Effector memory CD8-positive, alpha-beta T cell (primary cell): ENCODE data around the gene TMEM94.

ENCODE experiments used
- ATAC-seq: fragments of 150-1000 bp; cut with Tn5 transposase; replicated peaks from 2 replicates; pipeline ENCODE4 v1.10.0; 2021; ENCODE audit warnings: mild to moderate bottlenecking, moderate library complexity
- DNase-seq, 3 experiments: peaks; one replicate each; pipeline ENCODE4 v3.0.0; 2021
- H3K27ac Mint-ChIP-seq, 2 donors: one replicate each; pipeline ENCODE4 v1.8.0; 2022; ENCODE audit warnings: mild to moderate bottlenecking in 2 of 2, mixed read lengths in 2 of 2, moderate library complexity in 2 of 2
- H3K27me3 Mint-ChIP-seq, 2 donors: one replicate each; pipeline ENCODE4 v1.8.0; 2022; ENCODE audit warnings: mixed read lengths in 2 of 2
- H3K36me3 Mint-ChIP-seq: one replicate; pipeline ENCODE4 v1.8.0; 2022; ENCODE audit warnings: mild to moderate bottlenecking, moderate library complexity, mixed read lengths; ENCODE audit not compliant: insufficient read depth
- H3K4me1 Mint-ChIP-seq, 2 donors: one replicate each; pipeline ENCODE4 v1.8.0; 2022; ENCODE audit warnings: low read depth in 2 of 2, mixed read lengths in 2 of 2
- H3K4me3 Mint-ChIP-seq, 2 donors: one replicate each; pipeline ENCODE4 v1.8.0; 2022; ENCODE audit warnings: mild to moderate bottlenecking in 2 of 2, mixed read lengths in 2 of 2, moderate library complexity in 2 of 2
- H3K9me3 Mint-ChIP-seq, 2 donors: one replicate each; pipeline ENCODE4 v1.8.0; 2022; ENCODE audit warnings: mixed read lengths in 2 of 2

The TMEM94 gene

GRCh38 chr17:75507733-75508719 is 51.6 kb downstream of the TMEM94 start:
- H3K27ac Mint-ChIP-seq, result no peak overlapping the region
- DNase-seq (no peak), ATAC-seq (no peak)
- H3K9me3 Mint-ChIP-seq, result no peaks in the 10 kb centered on the region
- peaks cover 3% of the 10 kb centered on the region for H3K36me3 Mint-ChIP-seq
- H3K4me3 Mint-ChIP-seq, result no peak overlapping the region
- H3K27me3 Mint-ChIP-seq, result no peaks in the 10 kb centered on the region
- peaks cover 3 to 5% of the 10 kb centered on the region in 2 donors for H3K4me1 Mint-ChIP-seq

DNA sequence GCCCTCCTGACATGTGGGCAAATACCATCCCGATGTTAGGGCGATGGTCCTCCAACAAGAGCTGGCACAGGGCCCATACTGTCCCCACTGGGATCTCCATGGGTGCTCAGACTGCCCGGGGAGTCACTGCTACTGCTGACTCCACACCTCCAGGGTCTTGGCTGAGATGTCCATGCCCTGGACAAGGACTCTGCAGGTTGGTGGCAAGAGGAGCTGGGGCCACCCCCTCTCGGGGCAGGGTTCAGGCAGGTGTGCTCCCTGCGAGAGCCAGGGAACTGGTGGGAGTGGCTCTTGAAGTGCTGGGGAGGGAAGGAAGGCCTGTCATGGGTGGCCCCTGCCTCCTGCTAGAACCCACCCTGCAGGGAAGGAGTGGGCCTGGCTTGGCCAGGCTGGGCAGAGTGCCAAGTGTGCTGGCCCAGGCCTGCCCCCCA is 52.5 kb downstream of the TMEM94 start:
- H3K27ac Mint-ChIP-seq, result no peak overlapping the region
- H3K4me3 Mint-ChIP-seq, result no peak overlapping the region
- peaks cover 3% of the 10 kb centered on the region for H3K36me3 Mint-ChIP-seq
- H3K9me3 Mint-ChIP-seq, result no peaks in the 10 kb centered on the region
- peaks cover 3 to 5% of the 10 kb centered on the region in 2 donors for H3K4me1 Mint-ChIP-seq
- no peak for DNase-seq
- ATAC-seq, result no peak
- H3K27me3 Mint-ChIP-seq, result no peaks in the 10 kb centered on the region

DNA sequence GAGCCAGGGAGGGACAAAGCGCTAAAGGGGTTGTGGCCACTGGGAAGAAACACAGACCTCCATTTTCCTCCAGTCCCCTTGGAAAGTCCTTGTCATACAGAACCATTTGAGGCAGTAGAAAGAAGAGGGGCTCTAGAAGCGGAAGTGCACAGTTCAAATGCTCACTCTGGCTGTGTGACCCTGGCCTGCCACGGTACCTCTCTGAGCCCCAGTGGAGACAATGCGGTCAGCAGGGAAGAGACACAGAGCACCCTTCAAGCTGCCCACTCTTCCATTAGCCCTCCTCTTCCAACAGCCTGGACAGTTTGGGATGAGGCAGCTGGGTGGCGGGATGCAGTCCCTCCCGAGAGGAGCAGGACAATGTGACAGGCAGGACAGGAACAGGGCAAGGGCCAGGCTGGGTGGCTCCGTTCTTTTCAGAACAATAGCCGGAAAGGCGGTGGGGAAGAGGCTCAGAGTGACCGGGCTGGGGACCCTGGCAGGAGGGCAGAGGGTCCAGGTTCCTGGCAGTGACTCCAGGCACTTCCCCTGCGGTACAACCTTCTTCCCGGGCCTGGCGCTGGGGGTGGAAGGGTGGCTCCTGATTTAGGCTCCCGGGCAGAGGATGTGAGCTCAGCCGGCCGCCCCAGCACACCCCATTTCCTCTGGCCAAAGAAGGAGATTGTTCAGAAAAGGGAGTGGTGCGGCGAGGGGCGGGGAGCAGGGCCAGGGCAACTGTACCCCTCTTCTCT is 53.3 kb downstream of the TMEM94 start:
- ATAC-seq (no peak), DNase-seq (no peak)
- no peaks in the 10 kb centered on the region for H3K27me3 Mint-ChIP-seq
- no peaks in the 10 kb centered on the region for H3K9me3 Mint-ChIP-seq
- no peak overlapping the region for H3K4me3 Mint-ChIP-seq
- H3K36me3 Mint-ChIP-seq, result peaks cover 3% of the 10 kb centered on the region
- H3K4me1 Mint-ChIP-seq, result peaks cover 0 to 2% of the 10 kb centered on the region in 2 donors
- H3K27ac Mint-ChIP-seq, result no peak overlapping the region

DNA sequence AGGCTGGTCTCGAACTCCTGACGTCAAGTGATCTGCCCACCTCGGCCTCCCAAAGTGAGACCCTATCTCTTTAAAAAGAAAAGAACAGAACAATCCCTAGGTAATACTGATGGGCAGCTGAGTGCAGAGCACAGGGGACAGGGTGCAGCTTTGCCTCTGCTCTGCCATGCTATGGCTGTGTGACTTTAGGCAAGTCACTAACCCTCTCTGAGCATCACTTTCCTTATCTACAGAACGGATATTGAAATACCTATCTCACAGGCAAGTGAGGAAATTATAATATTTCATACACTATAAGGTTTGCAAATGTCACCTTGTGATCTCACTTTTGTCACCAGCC is 54.8 kb downstream of the TMEM94 start:
- no peak for ATAC-seq
- no peak overlapping the region for H3K4me3 Mint-ChIP-seq
- no peaks in the 10 kb centered on the region for H3K9me3 Mint-ChIP-seq
- peaks cover 0 to 2% of the 10 kb centered on the region in 2 donors for H3K4me1 Mint-ChIP-seq
- H3K27ac Mint-ChIP-seq, result peak overlapping the region in 1 of 2 donors; percentile 38
- DNase-seq, result no peak
- no peaks in the 10 kb centered on the region for H3K27me3 Mint-ChIP-seq
- peaks cover 8% of the 10 kb centered on the region for H3K36me3 Mint-ChIP-seq

DNA sequence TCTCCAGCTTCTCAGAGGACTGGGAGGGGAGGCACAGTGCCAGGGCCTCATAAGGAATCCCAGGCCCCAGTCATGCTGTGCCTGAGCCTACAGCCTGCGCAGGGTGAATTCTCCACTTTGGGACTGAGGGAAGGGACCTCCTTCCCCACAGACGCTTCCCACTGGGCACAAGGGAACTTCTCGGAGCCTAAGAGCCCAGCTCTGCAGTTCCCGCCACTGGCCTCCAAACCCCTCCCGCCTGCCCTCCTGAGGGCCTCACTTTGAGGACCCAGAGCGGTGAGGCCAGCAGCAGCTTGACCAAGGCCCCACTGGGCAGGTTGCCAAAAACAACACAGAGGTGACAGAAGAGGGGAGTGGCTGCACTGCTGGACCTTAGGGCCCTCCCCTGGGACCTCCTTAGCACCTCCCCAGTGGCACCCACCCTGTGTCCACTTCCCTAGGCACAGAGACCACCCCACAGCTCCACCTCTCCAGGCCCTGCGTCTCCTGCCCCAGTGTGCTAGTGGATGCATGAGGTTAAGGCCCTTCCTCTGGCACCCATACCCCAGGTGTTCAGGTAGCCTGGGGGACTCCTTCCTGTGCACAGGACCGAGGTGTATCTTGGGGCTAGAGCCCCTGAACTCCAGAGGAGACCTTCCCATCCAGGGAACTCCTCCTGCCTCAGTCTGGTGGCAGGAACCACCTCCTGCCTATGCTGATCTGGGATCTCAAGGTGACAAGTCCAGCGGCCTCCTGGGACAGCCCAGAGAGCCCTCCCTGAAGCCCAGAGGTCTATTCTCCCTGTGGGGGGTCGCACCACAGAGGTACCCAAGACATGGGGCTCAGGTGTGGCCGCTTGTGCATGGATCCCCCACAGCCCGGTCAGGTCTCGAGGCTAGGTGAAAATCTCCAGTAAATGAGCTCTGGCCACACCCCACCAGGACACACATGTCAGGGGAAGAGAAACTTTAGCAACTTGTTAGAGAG is 55.5 kb downstream of the TMEM94 start:
- no peak for ATAC-seq

GRCh38 chr17:75512926-75513640 is 56.6 kb downstream of the TMEM94 start:
- no peaks in the 10 kb centered on the region for H3K27me3 Mint-ChIP-seq
- no peak for DNase-seq
- no peak for ATAC-seq
- H3K4me1 Mint-ChIP-seq, result peaks cover 7 to 14% of the 10 kb centered on the region in 2 donors
- H3K27ac Mint-ChIP-seq, result no peak overlapping the region
- peaks cover 21% of the 10 kb centered on the region for H3K36me3 Mint-ChIP-seq
- no peaks in the 10 kb centered on the region for H3K9me3 Mint-ChIP-seq
- peak overlapping the region in 1 of 2 donors; percentile 8 for H3K4me3 Mint-ChIP-seq

More for the DNA sequence above, 55.5 kb downstream of the TMEM94 start:
- Mint-ChIP-seq H3K36me3 (peaks cover 10% of the 10 kb centered on the region), H3K9me3 (no peaks in the 10 kb centered on the region), H3K4me3 (no peak overlapping the region), H3K27ac (peak overlapping the region in 1 of 2 donors; percentile 20), H3K27me3 (no peaks in the 10 kb centered on the region), H3K4me1 (peaks cover 0 to 2% of the 10 kb centered on the region in 2 donors)
- no peak for DNase-seq

DNA sequence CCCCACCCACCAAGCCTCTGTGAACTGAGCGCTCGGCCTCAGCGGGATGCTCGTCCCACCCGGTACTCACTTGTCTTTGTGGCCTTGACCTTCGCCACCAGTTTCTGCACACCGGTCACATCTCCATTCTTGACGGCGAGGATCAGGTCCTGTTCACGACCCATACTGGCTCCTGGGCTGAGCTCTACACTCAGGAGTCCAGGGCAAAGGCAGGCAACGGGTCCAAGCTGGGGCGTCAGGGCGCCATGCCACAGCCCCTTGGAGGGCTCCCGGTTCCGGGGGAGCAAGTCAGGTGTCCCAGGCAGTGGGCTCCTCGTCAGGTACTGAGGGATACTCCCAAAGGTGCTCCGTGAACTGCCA is 57.2 kb downstream of the TMEM94 start:
- H3K36me3 Mint-ChIP-seq, result peaks cover 27% of the 10 kb centered on the region

GRCh38 chr17:75514299-75514918 is 58.0 kb downstream of the TMEM94 start:
- Mint-ChIP-seq H3K4me3 (peak overlapping the region; percentile 35 to 50), H3K9me3 (no peaks in the 10 kb centered on the region), H3K27ac (no peak overlapping the region), H3K27me3 (no peaks in the 10 kb centered on the region), H3K36me3 (peaks cover 33% of the 10 kb centered on the region), H3K4me1 (peaks cover 18 to 20% of the 10 kb centered on the region in 2 donors)
- ATAC-seq (no peak), DNase-seq (no peak)

More for the DNA sequence above, 57.2 kb downstream of the TMEM94 start:
- DNase-seq, result no peak
- H3K9me3 Mint-ChIP-seq, result no peaks in the 10 kb centered on the region
- H3K4me1 Mint-ChIP-seq, result peaks cover 12 to 19% of the 10 kb centered on the region in 2 donors
- no peak for ATAC-seq
- H3K4me3 Mint-ChIP-seq, result peak overlapping the region in 1 of 2 donors; percentile 19
- no peaks in the 10 kb centered on the region for H3K27me3 Mint-ChIP-seq
- H3K27ac Mint-ChIP-seq, result no peak overlapping the region

DNA sequence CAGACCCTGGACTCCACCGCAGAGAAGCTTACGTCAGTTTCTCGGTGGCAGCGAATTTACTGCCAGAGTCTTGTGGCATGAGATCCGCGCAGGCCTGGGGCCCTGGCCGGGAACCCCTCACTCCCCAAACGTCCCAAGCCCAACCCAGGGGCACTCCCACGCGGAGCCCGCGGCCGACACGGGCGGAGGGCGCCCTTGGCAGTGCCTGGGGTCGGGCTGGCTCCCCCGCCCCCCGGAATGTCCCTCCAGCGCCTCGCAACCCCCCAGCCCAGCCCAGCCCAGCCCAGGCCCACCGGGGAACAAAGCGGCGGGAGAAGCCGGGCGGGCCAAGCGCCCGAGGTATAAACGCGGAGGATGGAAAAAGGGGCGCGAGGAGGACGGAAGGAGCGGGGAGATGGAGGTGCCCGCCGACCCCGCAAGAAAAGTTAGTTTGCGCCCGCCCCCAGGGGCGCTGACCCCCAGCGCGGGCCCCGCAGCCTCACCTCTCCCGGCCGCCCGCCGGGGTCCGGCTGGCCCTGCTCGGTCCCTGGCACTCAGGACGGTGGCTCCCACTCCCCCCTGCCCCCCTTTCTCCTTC is 58.6 kb downstream of the TMEM94 start:
- Mint-ChIP-seq H3K36me3 (peaks cover 39% of the 10 kb centered on the region), H3K27ac (no peak overlapping the region)

GRCh38 chr17:75515496-75516254 is 59.2 kb downstream of the TMEM94 start, which contains the start of gene CASKIN2:
TSS of gene CASKIN2 (minus strand) at chr17:75515537. CDS start at chr17:75513804, 1,733 bp downstream.
- Mint-ChIP-seq H3K27ac (peak within 1 kb of the TSS; percentile 70 to 98), H3K4me3 (peak within 1 kb of the TSS; percentile 80 to 86), H3K9me3 (no peaks in the 10 kb centered on the region), H3K27me3 (no peaks in the 10 kb centered on the region), H3K4me1 (peaks cover 18 to 20% of the 10 kb centered on the region in 2 donors), H3K36me3 (peaks cover 46% of the 10 kb centered on the region)
- ATAC-seq (peak; percentile 54), DNase-seq (peak; percentile 71 to 72 (median 71))

More for the DNA sequence above, 58.6 kb downstream of the TMEM94 start:
- no peaks in the 10 kb centered on the region for H3K27me3 Mint-ChIP-seq
- H3K4me3 Mint-ChIP-seq, result peak overlapping the region; percentile 35 to 50
- H3K9me3 Mint-ChIP-seq, result no peaks in the 10 kb centered on the region
- ATAC-seq, result no peak
- no peak for DNase-seq
- H3K4me1 Mint-ChIP-seq, result peaks cover 18 to 20% of the 10 kb centered on the region in 2 donors

DNA sequence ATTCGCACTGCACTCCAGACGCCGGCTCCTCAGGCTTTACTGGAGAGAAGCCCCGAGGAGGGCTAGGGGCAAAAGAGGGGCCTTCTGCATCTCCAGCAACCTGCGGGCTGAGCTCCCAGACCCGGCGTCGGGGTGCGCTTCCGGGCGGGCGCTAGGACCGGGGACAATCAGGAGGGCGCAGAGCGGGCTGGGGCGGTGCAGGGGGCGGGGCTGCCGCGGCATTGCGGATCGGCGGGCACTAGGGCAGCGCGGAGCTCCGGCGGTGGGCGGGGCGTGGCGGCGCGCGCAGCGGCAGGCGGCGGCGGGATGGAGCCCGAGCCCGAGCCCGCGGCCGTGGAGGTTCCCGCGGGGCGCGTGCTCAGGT is 59.8 kb downstream of the TMEM94 start, which contains the start of gene TSEN54:
TSEN54 (plus strand) TSS at position 274 of the 364 bp plus-strand sequence; CDS start at position 307, 33 bp downstream.
- H3K4me1 Mint-ChIP-seq, result peaks cover 18 to 20% of the 10 kb centered on the region in 2 donors
- ATAC-seq (peak; percentile 81), DNase-seq (peak; percentile 92 to 94 (median 93))
- peak within 1 kb of the TSS; percentile 80 to 86 for H3K4me3 Mint-ChIP-seq
- H3K27ac Mint-ChIP-seq, result peak within 1 kb of the TSS; percentile 70 to 98
- peaks cover 52% of the 10 kb centered on the region for H3K36me3 Mint-ChIP-seq
- no peaks in the 10 kb centered on the region for H3K27me3 Mint-ChIP-seq
- H3K9me3 Mint-ChIP-seq, result no peaks in the 10 kb centered on the region
